ENCODE measurements around the gene UGT1A6. TPM values are rescaled to one million over a fixed set of nuclear protein-coding genes. Genes with fewer than 3 reads are reported as not detected.

The UGT1A6 gene
- total and polyA plus RNA-seq, 2 donors (not counting 3 experiments of a cell fraction or from before 2014, with no cell fraction given) = not detected

DNA sequence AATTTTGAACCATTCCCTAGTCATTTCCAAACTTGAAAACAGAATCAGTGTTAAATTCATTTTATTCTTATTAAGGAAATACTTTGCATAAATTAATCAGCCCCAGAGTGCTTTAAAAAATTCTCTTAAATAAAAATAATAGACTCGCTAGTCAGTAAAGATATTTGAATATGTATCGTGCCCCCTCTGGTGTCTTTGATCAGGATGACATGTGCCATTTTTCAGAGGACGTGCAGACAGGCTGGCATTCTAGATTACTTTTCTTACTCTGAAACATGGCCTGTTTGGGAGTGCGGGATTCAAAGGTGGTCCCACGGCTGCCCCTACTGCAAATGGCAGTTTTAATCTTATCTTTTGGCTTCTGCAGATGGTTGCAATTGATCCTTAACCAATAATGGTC is 79.9 kb downstream of the UGT1A6 start:
- FAIRE-seq (no peak), DNase-seq (ENCODE audit: low read depth, low spot score) (no peak)
- H3K36me3 ChIP-seq (ENCODE audit: control insufficient read depth in 2 of 2, extremely low read depth in 1 of 2, insufficient read depth in 2 of 2, low read length in 2 of 2) = no peaks in the 10 kb centered on the region
- no peak overlapping the region for H3K4me2 ChIP-seq (ENCODE audit: insufficient read depth, low read length)
- H3K27ac ChIP-seq (ENCODE audit: insufficient read depth, low read depth, low read length) = no peak overlapping the region
- H3K9ac ChIP-seq (replicated peaks; ENCODE audit: extremely low read depth, insufficient read depth, low read length) = no peak overlapping the region
- no TSS peak for BruUV-seq (replicated peaks)
- H2AFZ ChIP-seq (ENCODE audit: low read depth, low read length) = no peak overlapping the region
- TF ChIP-seq MYC (IDR thresholded peaks at IDR 0.05; ENCODE audit: low read depth, low read length) (no peak), EZH2 (IDR thresholded peaks at IDR 0.05; ENCODE audit: borderline replicate concordance, low read depth, low read length, severe bottlenecking) (no peak), POLR2A (IDR thresholded peaks at IDR 0.05; ENCODE audit: low read depth, low read length) (no peak), POLR2AphosphoS5 (IDR thresholded peaks at IDR 0.05; ENCODE audit: insufficient read depth, low read depth, low read length) (no peak), JUN (IDR thresholded peaks at IDR 0.05; ENCODE audit: borderline replicate concordance, insufficient read depth, insufficient read length, low read depth) (no peak), GATA2 (IDR thresholded peaks at IDR 0.05; ENCODE audit: insufficient read depth, insufficient read length, low read depth, low read length) (no peak), FOS (IDR thresholded peaks at IDR 0.05; ENCODE audit: borderline replicate concordance, insufficient read depth, low read length) (no peak)
- TF ChIP-seq, protein P1, sequence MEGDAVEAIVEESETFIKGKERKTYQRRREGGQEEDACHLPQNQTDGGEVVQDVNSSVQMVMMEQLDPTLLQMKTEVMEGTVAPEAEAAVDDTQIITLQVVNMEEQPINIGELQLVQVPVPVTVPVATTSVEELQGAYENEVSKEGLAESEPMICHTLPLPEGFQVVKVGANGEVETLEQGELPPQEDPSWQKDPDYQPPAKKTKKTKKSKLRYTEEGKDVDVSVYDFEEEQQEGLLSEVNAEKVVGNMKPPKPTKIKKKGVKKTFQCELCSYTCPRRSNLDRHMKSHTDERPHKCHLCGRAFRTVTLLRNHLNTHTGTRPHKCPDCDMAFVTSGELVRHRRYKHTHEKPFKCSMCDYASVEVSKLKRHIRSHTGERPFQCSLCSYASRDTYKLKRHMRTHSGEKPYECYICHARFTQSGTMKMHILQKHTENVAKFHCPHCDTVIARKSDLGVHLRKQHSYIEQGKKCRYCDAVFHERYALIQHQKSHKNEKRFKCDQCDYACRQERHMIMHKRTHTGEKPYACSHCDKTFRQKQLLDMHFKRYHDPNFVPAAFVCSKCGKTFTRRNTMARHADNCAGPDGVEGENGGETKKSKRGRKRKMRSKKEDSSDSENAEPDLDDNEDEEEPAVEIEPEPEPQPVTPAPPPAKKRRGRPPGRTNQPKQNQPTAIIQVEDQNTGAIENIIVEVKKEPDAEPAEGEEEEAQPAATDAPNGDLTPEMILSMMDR (IDR thresholded peaks at IDR 0.05; ENCODE audit: extremely low read depth in 1 of 2, insufficient read depth in 1 of 2, low read depth in 1 of 2, low read length in 2 of 2) = no peak
- TF ChIP-seq, protein P2, sequence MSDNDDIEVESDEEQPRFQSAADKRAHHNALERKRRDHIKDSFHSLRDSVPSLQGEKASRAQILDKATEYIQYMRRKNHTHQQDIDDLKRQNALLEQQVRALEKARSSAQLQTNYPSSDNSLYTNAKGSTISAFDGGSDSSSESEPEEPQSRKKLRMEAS (IDR thresholded peaks at IDR 0.05; ENCODE audit: insufficient read depth, insufficient read length) = no peak
- no peaks in the 10 kb centered on the region for H3K9me3 ChIP-seq (replicated peaks; ENCODE audit: control insufficient read depth, insufficient read depth, low read length)
- CTCF ChIA-PET = no interaction called here
- POLR2A ChIA-PET = no interaction called here
- H4K20me1 ChIP-seq (replicated peaks; ENCODE audit: control insufficient read depth, extremely low read depth, insufficient read depth, low read length) = no peaks in the 10 kb centered on the region
- H3K4me3 ChIP-seq (replicated peaks in 1 of 3; ENCODE audit: insufficient read depth in 1 of 3, low read depth in 1 of 3, low read length in 3 of 3) = no peak overlapping the region
- dilution Hi-C loops (cut with MboI; ENCODE audit: extremely low pct_ligation_motif_present, low sequenced_read_pairs) (no loop called here), intact Hi-C loops (cut with micrococcal nuclease) (loop anchor here (2.0 kb wide), 1 partner anchor 324 kb away; no protein-coding TSS in a partner anchor)
- H3K27me3 ChIP-seq (ENCODE audit: control insufficient read depth in 2 of 2, insufficient read depth in 2 of 2, low read length in 2 of 2) = no peaks in the 10 kb centered on the region
- H3K9me1 ChIP-seq (replicated peaks; ENCODE audit: control insufficient read depth, extremely low read depth, insufficient read depth, low read length) = no peaks in the 10 kb centered on the region
- H3K4me1 ChIP-seq (ENCODE audit: control insufficient read depth, extremely low read depth, insufficient read depth, low read length) = no peaks in the 10 kb centered on the region
- no peaks in the 10 kb centered on the region for H3K79me2 ChIP-seq (ENCODE audit: control insufficient read depth, insufficient read depth, low read length)
